A549 (cell line): Measurements from ENCODE around the gene ZNF862. TPM values are rescaled to one million over a fixed set of nuclear protein-coding genes. Genes with fewer than 3 reads are reported as not detected.

Experiments used
- ATAC-seq, 2 experiments: fragments of 200-7000 bp in 1 of 2; fragments of >200 bp in 1 of 2; cut with Nextera tagmentation in 1 of 2; cut with Tn5 transposase in 1 of 2; 3 replicates each; pipeline versions ENCODE4 v1.8.0 to v1.9.1; 2018 to 2020; ENCODE audit warnings: mild to moderate bottlenecking in 1 of 2, moderate library complexity in 1 of 2
- CTCF ChIA-PET: fragments of 300-600 bp; sonication (Branson Sonifier 250); formaldehyde crosslinking; extraction: SDS; loops from one replicate; lab custom pipeline; 2021; ENCODE audit warnings: antibody characterized with exemption, inconsistent platforms; lab: Yijun Ruan, JAX
- POLR2A ChIA-PET: fragments of 350-600 bp; formaldehyde crosslinking; extraction: SDS; loops from one replicate; lab custom pipeline; 2021; ENCODE audit warnings: antibody characterized with exemption, inconsistent platforms; lab: Yijun Ruan, JAX
- DNase-seq, 2 experiments: peaks; one replicate each; pipeline versions ENCODE4 v3.0.0 to v3.0.0-alpha.2; 2011 to 2016; ENCODE audit warnings: low read depth in 1 of 2, low spot score in 1 of 2
- FAIRE-seq: peaks from 2 replicates; lab custom pipeline; 2011; peaks lifted over from hg19 to GRCh38; lab: Jason Lieb, UNC
- H3K27ac ChIP-seq, 2 experiments: fragments of >200 bp; sonication (Bioruptor Twin); formaldehyde crosslinking; 3 replicates each; pipeline ENCODE4 v1.5.1; 2016 to 2017
- H3K4me1 ChIP-seq: fragments of >200 bp; sonication (Bioruptor Twin); formaldehyde crosslinking; 3 replicates; pipeline ENCODE4 v1.6.1; 2016
- H3K4me2 ChIP-seq: fragments of >200 bp; sonication (Bioruptor Twin); formaldehyde crosslinking; 3 replicates; pipeline ENCODE4 v1.6.1; 2016
- H3K4me3 ChIP-seq: fragments of >200 bp; sonication (Bioruptor Twin); formaldehyde crosslinking; 3 replicates; pipeline ENCODE4 v1.5.1; 2016
- H3K9me3 ChIP-seq: fragments of >200 bp; sonication (Bioruptor Twin); formaldehyde crosslinking; 3 replicates; pipeline ENCODE4 v1.6.1; 2016
- CBX2 ChIP-seq: fragments of 200-600 bp; sonication (generic); IDR thresholded peaks from 2 replicates; pipeline ENCODE4 v1.6.1; 2016; ENCODE audit warnings: low read depth, mild to moderate bottlenecking, borderline replicate concordance
- CBX8 ChIP-seq: fragments of 200-600 bp; sonication (generic); IDR thresholded peaks from 2 replicates; pipeline ENCODE4 v1.6.1; 2016
- CEBPB ChIP-seq, 2 experiments: fragments of >200 bp in 1 of 2; sonication (Bioruptor Twin) in 1 of 2; formaldehyde crosslinking in 1 of 2; IDR thresholded peaks; 2 replicates each; pipeline ENCODE4 v1.6.1; 2012 to 2016
- CHD2 ChIP-seq: fragments of 150-350 bp; IDR thresholded peaks from 2 replicates; pipeline ENCODE4 v1.6.1; 2014; ENCODE audit warnings: low read length; ENCODE audit not compliant: partially characterized antibody
- CTCF ChIP-seq: fragments of >200 bp; sonication (Bioruptor Twin); formaldehyde crosslinking; IDR thresholded peaks from 3 replicates; pipeline ENCODE4 v1.5.1; 2016
- EHF ChIP-seq: fragments of 250-450 bp; sonication (Bioruptor Pico); IDR thresholded peaks from 2 replicates; pipeline ENCODE4 v1.5.0; 2020; ENCODE audit warnings: mild to moderate bottlenecking
- EP300 ChIP-seq, 2 experiments: fragments of >200 bp; sonication (Bioruptor Twin); formaldehyde crosslinking; IDR thresholded peaks; 2 replicates in 1 of 2; 3 replicates in 1 of 2; pipeline ENCODE4 v1.6.1; 2016 to 2017
- ESRRA ChIP-seq: fragments of 150-350 bp; IDR thresholded peaks from 2 replicates; pipeline ENCODE4 v1.6.1; 2014; ENCODE audit warnings: mild to moderate bottlenecking, low read length, borderline replicate concordance
- FOSB ChIP-seq: fragments of 250-450 bp; sonication (Bioruptor Pico); IDR thresholded peaks from 2 replicates; pipeline ENCODE4 v1.5.0; 2020; ENCODE audit warnings: mild to moderate bottlenecking, moderate library complexity
- FOSL2 ChIP-seq, 2 experiments: fragments of 450-650 bp in 1 of 2; fragments of >200 bp in 1 of 2; sonication (Bioruptor Twin) in 1 of 2; formaldehyde crosslinking; IDR thresholded peaks; 2 replicates each; pipeline versions ENCODE4 v1.5.0 to v1.6.1; 2016 to 2020; ENCODE audit warnings: mild to moderate bottlenecking in 1 of 2, moderate library complexity in 1 of 2
- FOXS1 ChIP-seq: fragments of 250-450 bp; sonication (Bioruptor Pico); IDR thresholded peaks from 2 replicates; pipeline ENCODE4 v1.5.0; 2020; ENCODE audit warnings: mild to moderate bottlenecking, moderate library complexity
- HOXA7 ChIP-seq: fragments of 250-450 bp; sonication (Bioruptor Pico); IDR thresholded peaks from 2 replicates; pipeline ENCODE4 v1.5.0; 2020; ENCODE audit warnings: mild to moderate bottlenecking, moderate library complexity
- HOXB5 ChIP-seq: fragments of 250-450 bp; sonication (Bioruptor Pico); IDR thresholded peaks from 2 replicates; pipeline ENCODE4 v1.5.0; 2020; ENCODE audit warnings: mild to moderate bottlenecking, moderate library complexity
- JUN ChIP-seq, 2 experiments: fragments of >200 bp; sonication (Bioruptor Twin); formaldehyde crosslinking; IDR thresholded peaks; 2 replicates in 1 of 2; 3 replicates in 1 of 2; pipeline ENCODE4 v1.6.1; 2016 to 2017
- JUNB ChIP-seq: fragments of >200 bp; sonication (Bioruptor Twin); formaldehyde crosslinking; IDR thresholded peaks from 2 replicates; pipeline ENCODE4 v1.6.1; 2016
- KDM1A ChIP-seq: fragments of 200-600 bp; sonication (generic); IDR thresholded peaks from 2 replicates; pipeline ENCODE4 v1.6.1; 2016; ENCODE audit warnings: low read depth, mild to moderate bottlenecking
- KDM5A ChIP-seq: fragments of 200-600 bp; sonication (generic); IDR thresholded peaks from 2 replicates; pipeline ENCODE4 v1.6.1; 2016; ENCODE audit warnings: antibody characterized with exemption, mild to moderate bottlenecking
- MAFK ChIP-seq: fragments of 450-650 bp; IDR thresholded peaks from 2 replicates; pipeline ENCODE4 v1.6.1; 2014; ENCODE audit not compliant: partially characterized antibody
- MAX ChIP-seq: IDR thresholded peaks from 2 replicates; pipeline ENCODE4 v1.6.1; 2012
- MAZ ChIP-seq: fragments of 150-350 bp; IDR thresholded peaks from 2 replicates; pipeline ENCODE4 v1.6.1; 2014; ENCODE audit warnings: antibody characterized with exemption, low read depth, low read length, borderline replicate concordance
- POLR2A ChIP-seq: IDR thresholded peaks from 2 replicates; pipeline ENCODE4 v1.6.1; 2012; ENCODE audit warnings: mild to moderate bottlenecking, low read length
- RARB ChIP-seq: fragments of 250-450 bp; sonication (Bioruptor Pico); IDR thresholded peaks from 2 replicates; pipeline ENCODE4 v1.8.0; 2021; ENCODE audit warnings: mild to moderate bottlenecking, moderate library complexity
- TFCP2L1 ChIP-seq: fragments of 250-450 bp; sonication (Bioruptor Pico); IDR thresholded peaks from 2 replicates; pipeline ENCODE4 v1.5.0; 2021; ENCODE audit warnings: mild to moderate bottlenecking
- TP53 ChIP-seq: fragments of 250-450 bp; sonication (Bioruptor Pico); IDR thresholded peaks from 2 replicates; pipeline ENCODE4 v1.5.0; 2021; ENCODE audit warnings: mild to moderate bottlenecking, moderate library complexity
- USF2 ChIP-seq: fragments of 450-650 bp; IDR thresholded peaks from 2 replicates; pipeline ENCODE4 v1.6.1; 2014; ENCODE audit warnings: antibody characterized with exemption
- ZFP36 ChIP-seq: fragments of 450-650 bp; IDR thresholded peaks from 2 replicates; pipeline ENCODE4 v1.6.1; 2014; ENCODE audit warnings: borderline replicate concordance; ENCODE audit not compliant: partially characterized antibody
- ZNF302 ChIP-seq: fragments of 250-450 bp; sonication (Bioruptor Pico); IDR thresholded peaks from 2 replicates; pipeline ENCODE4 v1.9.0; 2021; ENCODE audit warnings: inconsistent platforms, mild to moderate bottlenecking, moderate library complexity
- ZSCAN20 ChIP-seq: fragments of 250-450 bp; sonication (Bioruptor Pico); IDR thresholded peaks from 2 replicates; pipeline ENCODE4 v1.8.0; 2022; ENCODE audit warnings: mild to moderate bottlenecking, moderate library complexity
- WGBS: methylation state at CpG from one replicate; pipeline ENCODE4 v1.1.6; 2017; ENCODE audit errors: missing lambda C conversion rate; 5-methylcytosine and 5-hydroxymethylcytosine counted together
- polyA plus RNA-seq, 4 experiments: library from polyadenylated mRNA; depleted of rRNA in 3 of 4; stranded (reverse); fragments of >200 nt; fragmentation: RNase III in 1 of 4; extraction: RNeasy Plus Mini Kit Qiagen cat#74134 plus additional on column Dnase treatment in 1 of 4; gene quantifications; 2 replicates in 3 of 4; 3 replicates in 1 of 4; pipeline ENCODE4 v1.2.3, GENCODE V29; 2011 to 2017
- TF ChIP-seq, protein P1 (sequence below): IDR thresholded peaks from 2 replicates; pipeline ENCODE4 v1.6.1; 2012
- TF ChIP-seq, protein P2 (sequence below): IDR thresholded peaks from 2 replicates; pipeline ENCODE4 v1.6.1; 2012; ENCODE audit warnings: low read depth, borderline replicate concordance
- TF ChIP-seq, protein P3 (sequence below): fragments of 150-350 bp; IDR thresholded peaks from 2 replicates; pipeline ENCODE4 v1.6.1; 2014; ENCODE audit warnings: low read depth, mild to moderate bottlenecking, low read length

The ZNF862 gene
- polyA plus RNA-seq, 2 of the 4 experiments (the other 2 are of a cell fraction) = 3.9 to 8.0 TPM

GRCh38 chr7:149863500-149863899 is 25.3 kb downstream of the ZNF862 start:
- Histone ChIP-seq H3K4me2 (no peak overlapping the region), H3K9me3 (no peaks in the 10 kb centered on the region), H3K4me3 (no peak overlapping the region), H3K27ac (no peak overlapping the region), H3K4me1 (no peaks in the 10 kb centered on the region)
- FAIRE-seq = no peak
- no peak for ATAC-seq
- ChIA-PET CTCF (no interaction called here), POLR2A (no interaction called here)
- TF ChIP-seq MAZ (no peak), ZSCAN20 (CRISPR knock-in tag) (no peak), HOXB5 (CRISPR knock-in tag) (no peak), MAX (no peak), FOSB (CRISPR knock-in tag) (no peak), JUN (IDR thresholded peaks at IDR 0.05) (no peak), ESRRA (no peak), KDM5A (no peak), FOSL2 (IDR thresholded peaks at IDR 0.05) (no peak), FOSL2 (CRISPR knock-in tag; IDR thresholded peaks at IDR 0.05) (no peak), ZFP36 (no peak), CEBPB (IDR thresholded peaks at IDR 0.05) (no peak), CBX8 (no peak), CBX2 (no peak), HOXA7 (CRISPR knock-in tag) (no peak), EHF (CRISPR knock-in tag) (no peak)
- TF ChIP-seq, protein P1, sequence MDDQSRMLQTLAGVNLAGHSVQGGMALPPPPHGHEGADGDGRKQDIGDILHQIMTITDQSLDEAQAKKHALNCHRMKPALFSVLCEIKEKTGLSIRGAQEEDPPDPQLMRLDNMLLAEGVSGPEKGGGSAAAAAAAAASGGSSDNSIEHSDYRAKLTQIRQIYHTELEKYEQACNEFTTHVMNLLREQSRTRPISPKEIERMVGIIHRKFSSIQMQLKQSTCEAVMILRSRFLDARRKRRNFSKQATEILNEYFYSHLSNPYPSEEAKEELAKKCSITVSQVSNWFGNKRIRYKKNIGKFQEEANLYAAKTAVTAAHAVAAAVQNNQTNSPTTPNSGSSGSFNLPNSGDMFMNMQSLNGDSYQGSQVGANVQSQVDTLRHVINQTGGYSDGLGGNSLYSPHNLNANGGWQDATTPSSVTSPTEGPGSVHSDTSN = no peak
- TF ChIP-seq, protein P2, sequence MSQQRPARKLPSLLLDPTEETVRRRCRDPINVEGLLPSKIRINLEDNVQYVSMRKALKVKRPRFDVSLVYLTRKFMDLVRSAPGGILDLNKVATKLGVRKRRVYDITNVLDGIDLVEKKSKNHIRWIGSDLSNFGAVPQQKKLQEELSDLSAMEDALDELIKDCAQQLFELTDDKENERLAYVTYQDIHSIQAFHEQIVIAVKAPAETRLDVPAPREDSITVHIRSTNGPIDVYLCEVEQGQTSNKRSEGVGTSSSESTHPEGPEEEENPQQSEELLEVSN = no peak
- 72% methylated on average over 4 of the region's 4 CpGs for WGBS
- DNase-seq = no peak

GRCh38 chr7:149864023-149864422 is 25.8 kb downstream of the ZNF862 start:
- 76% methylated on average over 7 of the region's 8 CpGs for WGBS
- H3K4me1 ChIP-seq = no peaks in the 10 kb centered on the region
- no peak for TF ChIP-seq MAFK
- no peak for TF ChIP-seq JUNB
- TF ChIP-seq, protein P3, sequence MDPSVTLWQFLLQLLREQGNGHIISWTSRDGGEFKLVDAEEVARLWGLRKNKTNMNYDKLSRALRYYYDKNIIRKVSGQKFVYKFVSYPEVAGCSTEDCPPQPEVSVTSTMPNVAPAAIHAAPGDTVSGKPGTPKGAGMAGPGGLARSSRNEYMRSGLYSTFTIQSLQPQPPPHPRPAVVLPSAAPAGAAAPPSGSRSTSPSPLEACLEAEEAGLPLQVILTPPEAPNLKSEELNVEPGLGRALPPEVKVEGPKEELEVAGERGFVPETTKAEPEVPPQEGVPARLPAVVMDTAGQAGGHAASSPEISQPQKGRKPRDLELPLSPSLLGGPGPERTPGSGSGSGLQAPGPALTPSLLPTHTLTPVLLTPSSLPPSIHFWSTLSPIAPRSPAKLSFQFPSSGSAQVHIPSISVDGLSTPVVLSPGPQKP = no peak
- no peak for TF ChIP-seq KDM1A
- no peak for TF ChIP-seq FOXS1 (CRISPR knock-in tag)
- TF ChIP-seq CHD2 = no peak
- no peak for TF ChIP-seq TP53 (CRISPR knock-in tag)
- TF ChIP-seq KDM5A = no peak
- TF ChIP-seq, protein P2 = no peak
- no peak for TF ChIP-seq USF2
- no peak for TF ChIP-seq ZNF302
- no peak for TF ChIP-seq EP300 (IDR thresholded peaks at IDR 0.05)
- TF ChIP-seq POLR2A = no peak
- TF ChIP-seq CTCF = no peak
- TF ChIP-seq HOXA7 (CRISPR knock-in tag) = no peak
- no peak for TF ChIP-seq TFCP2L1 (CRISPR knock-in tag)
- no peak for TF ChIP-seq RARB (CRISPR knock-in tag)

More at GRCh38 chr7:149864023-149864422, 25.8 kb downstream of the ZNF862 start:
- H3K4me2 ChIP-seq = no peak overlapping the region
- POLR2A ChIA-PET = no interaction called here
- CTCF ChIA-PET = no interaction called here
- peak in 1 of 2 experiments; percentile 10; a peak in 2 of 6 replicates for ATAC-seq
- no peaks in the 10 kb centered on the region for H3K9me3 ChIP-seq
- H3K27ac ChIP-seq = no peak overlapping the region
- no peak for DNase-seq
- no peak overlapping the region for H3K4me3 ChIP-seq
- FAIRE-seq = no peak
